ELR (cell line): Measurements from ENCODE around the gene CACNB4.

ENCODE experiments used
- DNase-seq: peaks from one replicate; pipeline ENCODE4 v3.0.0-alpha.2; 2015; ENCODE audit warnings: low read depth

Gene CACNB4

DNA sequence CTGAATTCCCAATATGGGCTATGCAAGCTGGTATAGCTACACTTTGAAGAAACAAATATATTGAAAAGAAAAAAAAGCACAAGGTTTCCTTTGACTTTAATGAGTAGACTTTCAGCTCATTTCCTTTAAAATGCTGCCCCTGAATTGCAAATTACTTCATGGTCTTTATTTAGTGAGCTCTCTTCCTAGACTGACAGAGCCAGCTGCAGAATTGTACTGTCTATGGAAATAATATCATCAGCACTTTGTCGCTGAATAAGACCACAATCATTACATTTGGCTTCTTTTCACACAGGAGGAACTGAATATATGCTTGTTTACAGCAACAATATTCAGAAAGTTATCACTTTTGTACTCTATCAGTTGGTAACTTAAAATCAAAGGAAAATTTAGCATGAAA lies 312.4 kb downstream of the CACNB4 start:
- no peak for DNase-seq

DNA sequence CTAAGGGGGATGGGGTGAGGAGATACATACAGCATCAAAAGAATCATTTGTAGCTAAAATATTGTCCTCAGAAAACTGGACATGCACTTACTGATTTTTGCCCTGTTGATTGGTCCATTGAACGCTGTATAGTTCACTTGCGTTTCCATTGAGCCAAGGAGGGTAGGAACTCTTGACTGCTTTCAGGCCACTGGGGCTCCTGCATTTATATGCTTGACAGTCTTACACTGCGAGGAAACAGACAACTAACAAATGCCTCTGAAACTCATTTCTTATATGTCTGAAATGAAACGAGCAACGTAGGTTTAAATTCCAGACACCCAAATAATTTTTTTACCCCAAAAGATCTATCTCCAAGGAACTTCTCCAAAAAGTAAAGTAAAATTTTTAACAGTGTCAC lies 312.8 kb downstream of the CACNB4 start:
- no peak for DNase-seq

DNA sequence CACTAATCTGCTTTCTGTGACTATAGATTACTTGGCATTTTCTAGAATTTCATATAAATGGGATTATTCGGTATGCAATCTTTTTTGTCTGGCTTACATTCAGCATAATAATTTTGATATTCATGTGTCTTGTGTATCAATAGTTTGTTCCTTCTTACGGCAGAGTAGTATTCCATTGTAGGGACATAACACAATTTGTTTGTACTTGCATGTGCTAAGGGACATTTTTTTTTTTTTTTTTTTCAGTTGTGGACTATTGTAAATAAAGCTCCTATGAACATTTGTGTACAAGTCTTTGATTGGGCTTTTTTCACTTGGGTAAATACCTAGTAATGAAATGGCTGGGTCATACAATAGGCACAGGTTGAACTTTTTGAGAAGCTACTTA lies 315.7 kb downstream of the CACNB4 start:
- DNase-seq, result no peak
